ENCODE data around the gene ZMIZ1. TPM values are rescaled to one million over a fixed set of nuclear protein-coding genes. Genes with fewer than 3 reads are reported as not detected.

The ZMIZ1 gene
- total and polyA plus RNA-seq, 2 experiments from 2014 or later, result 9.2 to 30.9 TPM

DNA sequence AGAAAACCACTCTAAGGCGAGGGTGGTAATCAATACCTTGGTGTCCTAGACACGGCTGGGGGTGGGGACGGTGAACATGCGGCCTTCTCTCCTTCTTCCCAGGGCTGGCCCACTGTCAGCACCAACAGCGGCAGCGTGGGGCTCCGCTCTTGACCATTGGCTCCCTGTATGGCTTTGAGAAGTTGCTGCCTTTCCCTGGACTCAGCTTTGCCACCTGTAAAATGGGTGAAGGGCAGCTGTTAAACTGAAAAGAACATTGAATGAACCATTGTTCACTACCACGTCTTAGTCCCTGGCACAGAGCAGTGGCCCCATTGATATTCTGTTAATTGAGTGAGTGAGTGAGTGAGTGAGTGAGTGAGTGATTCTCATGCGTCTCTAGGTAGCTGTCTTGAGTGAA is 95.3 kb downstream of the ZMIZ1 start:
- TF ChIP-seq ZNF114 (CRISPR knock-in tag; IDR thresholded peaks at IDR 0.05) (no peak), NANOG (IDR thresholded peaks at IDR 0.05; ENCODE audit: borderline replicate concordance) (no peak), POLR2AphosphoS5 (IDR thresholded peaks at IDR 0.05; ENCODE audit: low read depth) (no peak), REST (IDR thresholded peaks at IDR 0.05; ENCODE audit: unreplicated experiment) (no peak), STAT1 (IDR thresholded peaks at IDR 0.05; ENCODE audit: unreplicated experiment) (no peak), CREB1 (CRISPR knock-in tag; IDR thresholded peaks at IDR 0.05; ENCODE audit: low read depth) (no peak)
- TF ChIP-seq, protein P1, sequence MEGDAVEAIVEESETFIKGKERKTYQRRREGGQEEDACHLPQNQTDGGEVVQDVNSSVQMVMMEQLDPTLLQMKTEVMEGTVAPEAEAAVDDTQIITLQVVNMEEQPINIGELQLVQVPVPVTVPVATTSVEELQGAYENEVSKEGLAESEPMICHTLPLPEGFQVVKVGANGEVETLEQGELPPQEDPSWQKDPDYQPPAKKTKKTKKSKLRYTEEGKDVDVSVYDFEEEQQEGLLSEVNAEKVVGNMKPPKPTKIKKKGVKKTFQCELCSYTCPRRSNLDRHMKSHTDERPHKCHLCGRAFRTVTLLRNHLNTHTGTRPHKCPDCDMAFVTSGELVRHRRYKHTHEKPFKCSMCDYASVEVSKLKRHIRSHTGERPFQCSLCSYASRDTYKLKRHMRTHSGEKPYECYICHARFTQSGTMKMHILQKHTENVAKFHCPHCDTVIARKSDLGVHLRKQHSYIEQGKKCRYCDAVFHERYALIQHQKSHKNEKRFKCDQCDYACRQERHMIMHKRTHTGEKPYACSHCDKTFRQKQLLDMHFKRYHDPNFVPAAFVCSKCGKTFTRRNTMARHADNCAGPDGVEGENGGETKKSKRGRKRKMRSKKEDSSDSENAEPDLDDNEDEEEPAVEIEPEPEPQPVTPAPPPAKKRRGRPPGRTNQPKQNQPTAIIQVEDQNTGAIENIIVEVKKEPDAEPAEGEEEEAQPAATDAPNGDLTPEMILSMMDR (conservative IDR thresholded peaks at IDR 0.05; ENCODE audit: low read depth in 2 of 2), result no peak
- TF ChIP-seq, protein P2, sequence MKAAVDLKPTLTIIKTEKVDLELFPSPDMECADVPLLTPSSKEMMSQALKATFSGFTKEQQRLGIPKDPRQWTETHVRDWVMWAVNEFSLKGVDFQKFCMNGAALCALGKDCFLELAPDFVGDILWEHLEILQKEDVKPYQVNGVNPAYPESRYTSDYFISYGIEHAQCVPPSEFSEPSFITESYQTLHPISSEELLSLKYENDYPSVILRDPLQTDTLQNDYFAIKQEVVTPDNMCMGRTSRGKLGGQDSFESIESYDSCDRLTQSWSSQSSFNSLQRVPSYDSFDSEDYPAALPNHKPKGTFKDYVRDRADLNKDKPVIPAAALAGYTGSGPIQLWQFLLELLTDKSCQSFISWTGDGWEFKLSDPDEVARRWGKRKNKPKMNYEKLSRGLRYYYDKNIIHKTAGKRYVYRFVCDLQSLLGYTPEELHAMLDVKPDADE (IDR thresholded peaks at IDR 0.05), result no peak
- TF ChIP-seq, protein P3, sequence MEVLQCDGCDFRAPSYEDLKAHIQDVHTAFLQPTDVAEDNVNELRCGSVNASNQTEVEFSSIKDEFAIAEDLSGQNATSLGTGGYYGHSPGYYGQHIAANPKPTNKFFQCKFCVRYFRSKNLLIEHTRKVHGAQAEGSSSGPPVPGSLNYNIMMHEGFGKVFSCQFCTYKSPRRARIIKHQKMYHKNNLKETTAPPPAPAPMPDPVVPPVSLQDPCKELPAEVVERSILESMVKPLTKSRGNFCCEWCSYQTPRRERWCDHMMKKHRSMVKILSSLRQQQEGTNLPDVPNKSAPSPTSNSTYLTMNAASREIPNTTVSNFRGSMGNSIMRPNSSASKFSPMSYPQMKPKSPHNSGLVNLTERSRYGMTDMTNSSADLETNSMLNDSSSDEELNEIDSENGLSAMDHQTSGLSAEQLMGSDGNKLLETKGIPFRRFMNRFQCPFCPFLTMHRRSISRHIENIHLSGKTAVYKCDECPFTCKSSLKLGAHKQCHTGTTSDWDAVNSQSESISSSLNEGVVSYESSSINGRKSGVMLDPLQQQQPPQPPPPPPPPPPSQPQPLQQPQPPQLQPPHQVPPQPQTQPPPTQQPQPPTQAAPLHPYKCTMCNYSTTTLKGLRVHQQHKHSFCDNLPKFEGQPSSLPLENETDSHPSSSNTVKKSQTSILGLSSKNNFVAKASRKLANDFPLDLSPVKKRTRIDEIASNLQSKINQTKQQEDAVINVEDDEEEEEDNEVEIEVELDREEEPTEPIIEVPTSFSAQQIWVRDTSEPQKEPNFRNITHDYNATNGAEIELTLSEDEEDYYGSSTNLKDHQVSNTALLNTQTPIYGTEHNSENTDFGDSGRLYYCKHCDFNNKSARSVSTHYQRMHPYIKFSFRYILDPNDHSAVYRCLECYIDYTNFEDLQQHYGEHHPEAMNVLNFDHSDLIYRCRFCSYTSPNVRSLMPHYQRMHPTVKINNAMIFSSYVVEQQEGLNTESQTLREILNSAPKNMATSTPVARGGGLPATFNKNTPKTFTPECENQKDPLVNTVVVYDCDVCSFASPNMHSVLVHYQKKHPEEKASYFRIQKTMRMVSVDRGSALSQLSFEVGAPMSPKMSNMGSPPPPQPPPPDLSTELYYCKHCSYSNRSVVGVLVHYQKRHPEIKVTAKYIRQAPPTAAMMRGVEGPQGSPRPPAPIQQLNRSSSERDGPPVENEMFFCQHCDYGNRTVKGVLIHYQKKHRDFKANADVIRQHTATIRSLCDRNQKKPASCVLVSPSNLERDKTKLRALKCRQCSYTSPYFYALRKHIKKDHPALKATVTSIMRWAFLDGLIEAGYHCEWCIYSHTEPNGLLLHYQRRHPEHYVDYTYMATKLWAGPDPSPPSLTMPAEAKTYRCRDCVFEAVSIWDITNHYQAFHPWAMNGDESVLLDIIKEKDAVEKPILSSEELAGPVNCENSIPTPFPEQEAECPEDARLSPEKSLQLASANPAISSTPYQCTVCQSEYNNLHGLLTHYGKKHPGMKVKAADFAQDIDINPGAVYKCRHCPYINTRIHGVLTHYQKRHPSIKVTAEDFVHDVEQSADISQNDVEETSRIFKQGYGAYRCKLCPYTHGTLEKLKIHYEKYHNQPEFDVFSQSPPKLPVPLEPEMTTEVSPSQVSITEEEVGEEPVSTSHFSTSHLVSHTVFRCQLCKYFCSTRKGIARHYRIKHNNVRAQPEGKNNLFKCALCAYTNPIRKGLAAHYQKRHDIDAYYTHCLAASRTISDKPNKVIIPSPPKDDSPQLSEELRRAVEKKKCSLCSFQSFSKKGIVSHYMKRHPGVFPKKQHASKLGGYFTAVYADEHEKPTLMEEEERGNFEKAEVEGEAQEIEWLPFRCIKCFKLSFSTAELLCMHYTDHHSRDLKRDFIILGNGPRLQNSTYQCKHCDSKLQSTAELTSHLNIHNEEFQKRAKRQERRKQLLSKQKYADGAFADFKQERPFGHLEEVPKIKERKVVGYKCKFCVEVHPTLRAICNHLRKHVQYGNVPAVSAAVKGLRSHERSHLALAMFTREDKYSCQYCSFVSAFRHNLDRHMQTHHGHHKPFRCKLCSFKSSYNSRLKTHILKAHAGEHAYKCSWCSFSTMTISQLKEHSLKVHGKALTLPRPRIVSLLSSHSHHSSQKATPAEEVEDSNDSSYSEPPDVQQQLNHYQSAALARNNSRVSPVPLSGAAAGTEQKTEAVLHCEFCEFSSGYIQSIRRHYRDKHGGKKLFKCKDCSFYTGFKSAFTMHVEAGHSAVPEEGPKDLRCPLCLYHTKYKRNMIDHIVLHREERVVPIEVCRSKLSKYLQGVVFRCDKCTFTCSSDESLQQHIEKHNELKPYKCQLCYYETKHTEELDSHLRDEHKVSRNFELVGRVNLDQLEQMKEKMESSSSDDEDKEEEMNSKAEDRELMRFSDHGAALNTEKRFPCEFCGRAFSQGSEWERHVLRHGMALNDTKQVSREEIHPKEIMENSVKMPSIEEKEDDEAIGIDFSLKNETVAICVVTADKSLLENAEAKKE (CRISPR knock-in tag; IDR thresholded peaks at IDR 0.05), result no peak
- Histone ChIP-seq H3K79me2 (replicated peaks; ENCODE audit: insufficient read depth) (peaks cover 17% of the 10 kb centered on the region), H3K36me3 (ENCODE audit: insufficient read depth) (no peaks in the 10 kb centered on the region), H3F3A (replicated peaks; ENCODE audit: low read depth) (no peaks in the 10 kb centered on the region), H3K27me3 (ENCODE audit: insufficient read depth) (no peaks in the 10 kb centered on the region), H3K4me2 (no peak overlapping the region), H2AFZ (no peak overlapping the region), H3K9me2 (ENCODE audit: insufficient read depth) (no peaks in the 10 kb centered on the region), H4K20me1 (replicated peaks; ENCODE audit: insufficient read depth) (0 out of 2 replicates have a peak, but pooled peaks cover 2% of the 10 kb centered on the region), H3K27ac (ENCODE audit: low read depth) (no peak overlapping the region), H3K4me3 (no peak overlapping the region), H3K4me1 (ENCODE audit: insufficient read depth) (peaks cover 4% of the 10 kb centered on the region; the same call in 1 of the 2 replicates)
- H3K4me3 Mint-ChIP-seq, result no peak overlapping the region
- no peak for DNase-seq (ENCODE audit: low spot score)
- no peaks in the 10 kb centered on the region; the same call in 2 of the 3 replicates for H3K9me3 Mint-ChIP-seq
- H3K4me1 Mint-ChIP-seq, result peaks cover 53% of the 10 kb centered on the region
- H3K27ac Mint-ChIP-seq, result no peak overlapping the region
- H3K36me3 Mint-ChIP-seq (ENCODE audit: low read depth), result peaks cover 5% of the 10 kb centered on the region; the same call in 2 of the 3 replicates
- no peak for ATAC-seq
- H3K27me3 Mint-ChIP-seq (ENCODE audit: insufficient read depth, low read depth, poor library complexity), result peaks cover 9% of the 10 kb centered on the region

Data from GM23338 (cell line).